Measurements from ENCODE around the gene AGXT. TPM values are rescaled to one million over a fixed set of nuclear protein-coding genes. Genes with fewer than 3 reads are reported as not detected.

The AGXT gene
- total and polyA plus RNA-seq, 2 of the 8 experiments (the other 6 are each of a cell fraction or from before 2014, with no cell fraction given): 0.03 TPM; not detected in 1

DNA sequence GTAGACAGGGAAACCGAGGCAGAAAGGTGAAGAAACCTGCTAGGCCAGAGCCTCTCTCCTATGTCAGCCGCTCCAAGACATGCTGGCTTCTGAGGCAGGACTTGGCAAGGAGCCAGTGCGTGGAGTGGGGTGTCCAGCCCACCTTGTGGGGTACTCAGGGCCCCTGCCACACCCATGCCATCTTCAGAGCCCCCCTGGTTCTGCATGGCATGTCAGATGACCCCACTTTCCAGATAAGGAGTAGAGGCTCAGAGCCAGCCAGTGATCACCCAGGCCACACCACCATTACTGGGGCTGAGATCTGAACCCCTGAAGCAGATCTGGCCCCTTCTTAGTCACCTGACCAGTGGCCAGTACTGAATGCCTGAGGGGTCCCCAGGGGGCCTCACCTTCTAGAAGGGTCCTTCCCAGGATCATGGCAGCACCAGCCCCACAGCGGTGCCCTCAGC is 52.2 kb downstream of the AGXT start (continued):
- TF ChIP-seq CHD7 (IDR thresholded peaks at IDR 0.05; ENCODE audit: insufficient replicate concordance, low read length) (no peak), SP2 (IDR thresholded peaks at IDR 0.05; ENCODE audit: low read length) (no peak), SIX5 (IDR thresholded peaks at IDR 0.05; ENCODE audit: low read depth, low read length) (no peak)

All from H1 (cell line).